ENCODE results near the gene ATG2B. TPM values are rescaled to one million over a fixed set of nuclear protein-coding genes. Genes with fewer than 3 reads are reported as not detected.

ATG2B gene
- total and polyA plus RNA-seq, 10 of the 15 experiments (the other 5 are each of a cell fraction or from before 2014, with no cell fraction given): 0.84 to 15.4 (median 9.9) TPM

DNA sequence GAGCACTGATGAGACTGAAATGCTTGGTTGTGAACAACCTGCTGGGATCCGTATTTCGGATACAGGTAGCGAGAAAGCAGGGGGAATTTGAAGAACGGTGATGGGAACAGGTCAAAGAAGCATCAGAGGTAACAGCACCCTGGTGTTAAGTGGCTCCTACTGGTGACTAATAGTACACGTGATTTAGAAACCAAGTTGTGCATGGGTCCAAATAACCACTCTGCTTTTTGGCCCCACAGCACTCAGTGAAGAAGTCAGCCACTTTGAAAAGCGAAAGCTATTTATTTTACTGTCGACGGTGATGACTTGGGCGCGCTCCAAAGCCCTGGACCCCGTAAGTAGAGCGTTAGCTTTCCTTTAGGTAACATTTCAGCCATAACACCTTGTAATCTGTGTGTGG, 45.5 kb upstream of the ATG2B start (continued):
- TF ChIP-seq BCL3 (IDR thresholded peaks at IDR 0.05; ENCODE audit: borderline replicate concordance, insufficient read depth, low read depth, low read length, poor library complexity, severe bottlenecking): no peak
- TF ChIP-seq E2F8 (IDR thresholded peaks at IDR 0.05; ENCODE audit: low read depth, partially characterized antibody): no peak
- TF ChIP-seq FOS (IDR thresholded peaks at IDR 0.05; ENCODE audit: borderline replicate concordance, extremely low read depth, insufficient read length): no peak
- TF ChIP-seq SMARCA5 (IDR thresholded peaks at IDR 0.05): no peak
- no peak for TF ChIP-seq RAD21 (IDR thresholded peaks at IDR 0.05; ENCODE audit: insufficient read depth, low read depth, low read length)
- no peak for TF ChIP-seq YY1 (IDR thresholded peaks at IDR 0.05; ENCODE audit: low read depth, low read length)
- no peak for TF ChIP-seq FOXM1 (IDR thresholded peaks at IDR 0.05; ENCODE audit: low read depth, low read length)
- no peak for TF ChIP-seq FOXK2 (IDR thresholded peaks at IDR 0.05)
- TF ChIP-seq, protein P1, sequence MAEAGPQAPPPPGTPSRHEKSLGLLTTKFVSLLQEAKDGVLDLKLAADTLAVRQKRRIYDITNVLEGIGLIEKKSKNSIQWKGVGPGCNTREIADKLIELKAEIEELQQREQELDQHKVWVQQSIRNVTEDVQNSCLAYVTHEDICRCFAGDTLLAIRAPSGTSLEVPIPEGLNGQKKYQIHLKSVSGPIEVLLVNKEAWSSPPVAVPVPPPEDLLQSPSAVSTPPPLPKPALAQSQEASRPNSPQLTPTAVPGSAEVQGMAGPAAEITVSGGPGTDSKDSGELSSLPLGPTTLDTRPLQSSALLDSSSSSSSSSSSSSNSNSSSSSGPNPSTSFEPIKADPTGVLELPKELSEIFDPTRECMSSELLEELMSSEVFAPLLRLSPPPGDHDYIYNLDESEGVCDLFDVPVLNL (IDR thresholded peaks at IDR 0.05; ENCODE audit: low read depth, low read length): no peak
- TF ChIP-seq NBN (IDR thresholded peaks at IDR 0.05): no peak
